ENCODE results near the gene TP63.
"Not testable (repeated sequence)": the region's sequence is repeated elsewhere in the genome, so short reads cannot be mapped to it uniquely, and the experiment has no call there.

Gene TP63

DNA sequence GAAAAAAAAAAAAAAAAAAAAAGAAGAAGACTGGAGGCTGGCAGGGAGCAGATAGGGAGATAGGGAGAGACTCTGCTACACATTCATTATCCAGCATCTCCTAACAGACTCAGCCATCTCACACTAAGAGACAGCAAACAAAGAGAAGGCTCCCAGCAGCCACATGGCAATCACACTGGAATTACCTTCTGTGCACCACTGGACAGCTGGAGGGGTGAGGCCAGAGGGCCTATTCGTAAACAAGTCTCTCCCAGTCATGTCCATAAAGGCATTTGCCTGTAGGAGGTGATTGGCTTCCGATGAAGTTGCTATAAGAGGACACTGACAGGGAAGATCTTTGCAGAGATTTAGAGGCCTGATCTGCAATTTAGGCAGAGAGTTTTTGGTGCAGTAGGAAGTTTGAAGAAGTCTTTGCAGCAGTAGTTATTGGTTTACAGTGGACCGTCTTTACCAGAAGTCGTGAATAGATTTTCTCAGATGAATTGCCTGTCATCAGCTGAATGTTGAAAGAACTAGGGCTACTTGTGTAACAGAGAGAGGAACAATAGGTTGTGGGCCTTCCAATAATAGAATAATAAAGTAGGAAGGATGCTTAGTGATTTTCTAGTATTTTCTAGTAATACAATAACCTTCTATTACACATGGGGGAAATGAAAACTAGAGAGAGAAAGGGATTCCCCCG, 89.7 kb downstream of the TP63 start:
- DNase-seq (ENCODE audit: low read depth in 2 of 2, low spot score in 1 of 2) = no peak

GRCh38 chr3:189721873-189722665, 90.9 kb downstream of the TP63 start:
- DNase-seq (ENCODE audit: low read depth in 2 of 2, low spot score in 1 of 2) = no peak

DNA sequence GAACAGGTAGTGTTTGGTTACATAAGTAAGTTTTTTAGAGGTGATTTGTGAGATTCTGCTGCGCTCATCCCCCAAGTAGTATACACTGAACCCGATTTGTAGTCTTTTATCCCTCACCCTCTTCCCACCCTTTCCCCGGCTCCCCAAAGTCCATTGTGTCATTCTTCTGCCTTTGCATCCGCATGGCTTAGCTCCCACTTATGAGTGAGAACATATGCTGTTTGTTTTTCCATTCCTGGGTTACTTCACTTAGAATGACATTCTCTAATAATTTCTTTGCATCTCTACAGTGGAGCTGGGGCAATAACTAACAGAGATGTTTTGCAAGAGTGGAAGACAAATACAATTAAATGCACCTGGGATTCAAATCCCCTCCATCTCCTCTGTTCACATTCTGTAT, 93.2 kb downstream of the TP63 start:
- DNase-seq (ENCODE audit: low read depth in 2 of 2, low spot score in 1 of 2) = no peak

DNA sequence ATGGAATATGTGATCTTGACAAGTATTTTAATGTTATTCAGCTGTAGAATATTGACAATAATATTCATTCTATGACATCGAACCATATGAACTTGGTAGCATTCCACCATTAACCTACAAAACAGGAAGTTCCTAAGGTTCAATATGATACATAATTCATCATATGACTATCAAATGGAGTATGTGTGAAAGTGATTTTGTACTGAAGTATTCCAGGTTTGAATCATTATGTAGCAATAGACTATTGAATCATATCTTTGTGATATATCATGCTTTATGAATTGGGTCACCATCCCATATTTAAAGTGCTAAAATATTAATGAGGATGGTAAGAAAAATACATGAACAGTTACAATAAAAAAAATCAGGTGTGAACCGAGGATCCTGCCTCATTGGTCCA, 95.1 kb downstream of the TP63 start:
- no peak for DNase-seq (ENCODE audit: low read depth in 2 of 2, low spot score in 1 of 2)

GRCh38 chr3:189727158-189727557, 96.0 kb downstream of the TP63 start:
- no peak for DNase-seq (ENCODE audit: low read depth in 2 of 2, low spot score in 1 of 2)

GRCh38 chr3:189727898-189728297, 96.7 kb downstream of the TP63 start:
- DNase-seq (ENCODE audit: low read depth in 2 of 2, low spot score in 1 of 2) = no peak

DNA sequence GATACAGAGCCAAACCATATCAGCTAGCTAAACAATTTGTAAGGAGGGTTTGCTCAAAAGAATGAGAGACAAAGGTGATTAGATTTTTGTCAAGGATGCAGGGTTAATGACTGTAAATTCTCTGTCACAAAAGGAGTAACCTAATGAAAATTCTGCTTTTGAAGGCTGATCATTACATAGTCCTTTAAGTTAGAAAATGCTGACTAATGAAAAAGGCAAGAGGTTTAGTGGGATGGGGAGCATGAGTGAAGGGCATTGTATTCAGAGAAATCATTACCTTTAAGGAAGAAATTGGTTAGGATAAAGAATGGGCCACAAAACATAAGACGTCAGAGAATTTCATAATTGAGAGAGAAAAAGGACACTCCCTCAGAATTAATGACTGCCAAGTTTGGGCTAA, 97.7 kb downstream of the TP63 start:
- DNase-seq (ENCODE audit: low read depth in 2 of 2, low spot score in 1 of 2) = no peak

- no peak for DNase-seq (ENCODE audit: low read depth in 2 of 2, low spot score in 1 of 2)
Measured at GRCh38 chr3:189734061-189734460, 102.9 kb downstream of the TP63 start.

DNA sequence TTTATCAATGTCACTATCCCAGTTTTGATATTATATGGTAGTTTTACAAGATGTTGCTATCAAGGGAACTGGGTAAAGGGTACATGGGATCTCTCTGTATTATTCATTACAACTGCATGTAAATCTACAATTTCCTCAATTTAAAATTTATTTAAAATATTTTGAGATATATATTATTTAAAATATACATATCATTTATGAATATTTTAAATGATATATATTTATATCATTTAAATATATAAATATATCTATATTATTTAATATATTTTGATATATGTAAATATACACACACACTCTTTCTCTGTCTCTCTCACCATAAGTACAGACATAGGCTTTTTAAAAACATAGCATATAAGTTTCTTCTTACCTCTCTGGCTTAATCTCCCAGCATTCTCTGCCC, 104.7 kb downstream of the TP63 start:
- DNase-seq (ENCODE audit: low read depth in 2 of 2, low spot score in 1 of 2) = no peak

- no peak for DNase-seq (ENCODE audit: low read depth in 2 of 2, low spot score in 1 of 2)
Measured at GRCh38 chr3:189737071-189737470, 105.9 kb downstream of the TP63 start.

DNA sequence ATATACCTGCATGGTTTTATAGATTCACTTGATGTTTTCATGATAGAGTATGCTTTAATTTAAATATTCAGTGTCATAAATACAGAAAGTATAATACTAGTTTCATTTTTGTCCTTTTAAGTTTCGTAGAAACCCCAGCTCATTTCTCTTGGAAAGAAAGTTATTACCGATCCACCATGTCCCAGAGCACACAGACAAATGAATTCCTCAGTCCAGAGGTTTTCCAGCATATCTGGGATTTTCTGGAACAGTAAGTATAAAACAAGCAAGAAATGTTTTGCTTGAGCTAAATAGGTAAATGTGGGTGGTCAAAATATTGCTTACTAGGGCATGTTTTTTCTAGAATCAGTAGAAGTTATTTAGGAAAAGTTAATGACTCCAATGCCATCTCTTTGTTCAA, 106.4 kb downstream of the TP63 start:
- no peak for DNase-seq (ENCODE audit: low read depth in 2 of 2, low spot score in 1 of 2)

- DNase-seq (ENCODE audit: low read depth in 2 of 2, low spot score in 1 of 2) = no peak
Measured at GRCh38 chr3:189739378-189739777, 108.2 kb downstream of the TP63 start.

GRCh38 chr3:189740156-189740555, 109.0 kb downstream of the TP63 start:
- DNase-seq (ENCODE audit: low read depth in 2 of 2, low spot score in 1 of 2) = no peak

GRCh38 chr3:189744235-189744634, 113.0 kb downstream of the TP63 start:
- DNase-seq (ENCODE audit: low read depth in 2 of 2, low spot score in 1 of 2) = no peak

DNA sequence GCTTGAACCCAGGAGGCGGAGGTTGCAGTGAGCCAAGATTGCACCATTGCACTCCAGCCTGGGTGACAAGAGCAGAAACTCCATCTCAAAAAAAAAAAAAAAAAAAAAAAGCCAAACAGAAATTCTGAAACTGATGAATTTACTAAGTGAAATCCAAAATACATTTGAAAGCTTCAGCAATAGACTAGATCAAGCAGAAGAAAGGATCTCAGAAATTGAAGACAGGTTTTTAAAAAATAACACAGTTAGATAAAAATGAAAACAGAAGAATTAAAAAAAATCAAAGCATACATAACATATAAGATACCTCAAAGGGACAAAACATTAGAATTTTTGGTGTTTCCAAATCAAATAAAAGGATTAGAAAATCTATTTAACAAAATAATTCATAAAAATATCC, 114.4 kb downstream of the TP63 start:
- DNase-seq (ENCODE audit: low read depth in 2 of 2, low spot score in 1 of 2) = no peak

DNA sequence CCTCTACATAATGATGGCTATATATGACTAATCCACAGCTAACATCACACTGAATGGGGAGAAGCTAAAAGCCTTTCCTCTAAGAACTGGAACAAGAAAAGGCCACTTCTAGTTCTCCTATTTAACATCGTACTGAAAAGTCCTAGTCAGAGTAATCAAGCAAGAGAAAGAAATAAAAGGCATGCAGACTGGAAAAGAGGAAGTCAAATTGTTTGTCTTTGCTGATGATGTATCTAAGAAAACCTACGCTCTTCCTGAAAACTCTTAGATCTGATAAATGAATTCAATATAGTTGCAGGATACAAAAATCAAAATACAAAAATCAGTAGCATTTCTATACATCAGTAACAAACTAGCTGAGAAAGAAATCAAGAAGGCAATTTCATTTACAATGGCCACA, 116.9 kb downstream of the TP63 start:
- DNase-seq (ENCODE audit: low read depth in 2 of 2, low spot score in 1 of 2) = no peak

GRCh38 chr3:189750972-189751371, 119.8 kb downstream of the TP63 start:
- DNase-seq (ENCODE audit: low read depth in 2 of 2, low spot score in 1 of 2) = not testable (repeated sequence)

DNA sequence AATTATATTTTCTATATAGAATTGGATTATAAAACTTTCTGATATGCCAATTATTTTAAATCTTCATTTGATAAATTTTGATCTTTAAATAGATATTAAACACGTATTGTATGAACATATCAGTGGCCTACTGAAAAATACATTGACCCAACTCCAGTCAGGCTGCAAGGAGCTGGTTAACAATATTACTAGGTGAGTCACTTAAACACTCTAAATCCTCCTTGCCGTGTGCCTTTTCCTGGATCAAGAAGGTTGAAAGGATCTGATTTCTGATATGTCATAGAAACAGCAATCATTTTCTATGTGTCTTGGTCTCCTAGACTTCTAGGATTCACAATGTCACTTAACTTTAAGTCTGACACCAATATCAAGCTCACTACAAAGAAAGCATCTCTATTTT, 123.2 kb downstream of the TP63 start:
- no peak for DNase-seq (ENCODE audit: low read depth in 2 of 2, low spot score in 1 of 2)

GRCh38 chr3:189756582-189757078, 125.4 kb downstream of the TP63 start:
- no peak for DNase-seq (ENCODE audit: low read depth in 2 of 2, low spot score in 1 of 2)

GRCh38 chr3:189758186-189758585, 127.0 kb downstream of the TP63 start:
- DNase-seq (ENCODE audit: low read depth in 2 of 2, low spot score in 1 of 2) = no peak

DNA sequence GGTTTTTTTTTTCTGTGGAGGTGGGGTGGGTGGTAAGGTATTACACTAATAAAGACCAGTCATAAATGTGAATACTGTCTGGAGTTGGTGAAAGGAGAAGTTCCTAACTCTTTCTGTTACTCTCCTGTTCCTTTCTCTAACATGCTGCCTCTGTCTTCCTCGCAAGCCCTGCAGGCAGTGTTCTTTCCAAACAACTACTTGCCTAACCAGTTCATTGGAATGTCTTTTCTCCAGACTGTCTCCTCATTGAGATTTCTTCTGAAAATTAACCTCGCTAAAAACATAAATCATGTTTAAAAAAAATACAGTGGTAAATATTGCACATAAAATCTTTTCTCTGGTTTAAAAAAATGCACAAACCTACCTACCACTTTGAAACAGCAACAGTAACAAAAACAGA, 135.2 kb downstream of the TP63 start:
- DNase-seq (ENCODE audit: low read depth in 2 of 2, low spot score in 1 of 2) = no peak

- DNase-seq (ENCODE audit: low read depth in 2 of 2, low spot score in 1 of 2) = no peak
Measured at GRCh38 chr3:189771842-189772450, 140.8 kb downstream of the TP63 start.

Data from stimulated activated CD8-positive, alpha-beta memory T cell treated with anti-CD3 and anti-CD28 coated beads, Interleukin-4, amount 100 ng/mL, for 1 hour (primary cell).